ENCODE measurements around the gene RPS14.

Gene RPS14

DNA sequence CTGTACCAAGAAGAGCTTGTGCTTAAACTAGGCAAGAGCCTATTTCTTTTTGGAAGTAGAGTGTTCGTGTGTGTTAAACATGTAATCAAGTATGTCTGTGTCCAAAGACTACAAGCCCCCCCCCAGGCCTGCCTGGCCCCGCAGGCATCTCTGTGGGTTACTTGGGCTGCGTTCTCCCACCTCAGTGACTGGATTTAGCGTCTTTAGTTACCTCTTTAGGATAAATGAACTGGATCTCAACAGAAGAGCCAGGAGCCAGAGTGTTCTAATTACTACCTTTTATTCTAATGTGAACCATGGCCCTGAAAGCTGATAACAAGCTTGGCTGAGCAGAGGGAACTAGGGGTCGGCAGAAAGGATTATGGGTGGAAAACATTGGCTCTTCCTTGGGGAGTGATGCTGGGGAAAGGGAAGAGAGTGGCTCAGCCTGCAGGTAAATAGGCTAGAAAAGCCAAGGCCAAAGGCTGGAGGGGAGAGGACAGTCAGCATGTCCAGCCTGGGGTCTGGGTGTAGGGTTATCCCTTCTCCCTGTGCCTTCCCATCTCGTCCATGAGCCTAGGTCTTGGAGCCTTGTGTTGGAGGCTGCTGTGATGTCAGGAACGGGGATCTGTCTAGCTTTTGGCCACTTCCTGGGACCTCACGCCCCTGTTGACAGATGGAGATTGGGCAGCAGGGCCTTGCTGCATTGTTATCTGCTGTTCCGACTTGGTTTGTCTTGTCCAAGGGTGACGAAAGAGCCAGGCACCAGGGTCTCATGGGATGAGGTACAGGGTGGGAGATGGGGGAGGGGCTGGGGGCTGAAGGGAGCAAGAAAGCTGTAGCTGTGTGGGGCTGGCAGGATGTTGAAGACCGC lies 47.9 kb downstream of the RPS14 start:
- DNase-seq = no peak

DNA sequence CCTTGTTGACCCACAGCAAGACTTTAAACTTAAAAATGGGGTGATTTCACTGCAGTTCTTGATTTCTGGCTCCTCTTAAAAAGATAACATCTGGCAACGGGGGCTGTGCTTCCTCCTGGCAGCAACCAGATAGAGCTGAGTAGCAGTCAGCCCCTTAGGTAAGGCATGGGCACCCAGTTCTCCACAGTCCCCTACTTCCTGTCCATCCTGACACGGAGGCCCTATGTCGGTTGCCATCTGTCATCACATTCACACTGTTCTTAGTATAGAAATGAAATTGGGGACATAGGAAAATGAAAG lies 48.5 kb downstream of the RPS14 start:
- no peak for DNase-seq

DNA sequence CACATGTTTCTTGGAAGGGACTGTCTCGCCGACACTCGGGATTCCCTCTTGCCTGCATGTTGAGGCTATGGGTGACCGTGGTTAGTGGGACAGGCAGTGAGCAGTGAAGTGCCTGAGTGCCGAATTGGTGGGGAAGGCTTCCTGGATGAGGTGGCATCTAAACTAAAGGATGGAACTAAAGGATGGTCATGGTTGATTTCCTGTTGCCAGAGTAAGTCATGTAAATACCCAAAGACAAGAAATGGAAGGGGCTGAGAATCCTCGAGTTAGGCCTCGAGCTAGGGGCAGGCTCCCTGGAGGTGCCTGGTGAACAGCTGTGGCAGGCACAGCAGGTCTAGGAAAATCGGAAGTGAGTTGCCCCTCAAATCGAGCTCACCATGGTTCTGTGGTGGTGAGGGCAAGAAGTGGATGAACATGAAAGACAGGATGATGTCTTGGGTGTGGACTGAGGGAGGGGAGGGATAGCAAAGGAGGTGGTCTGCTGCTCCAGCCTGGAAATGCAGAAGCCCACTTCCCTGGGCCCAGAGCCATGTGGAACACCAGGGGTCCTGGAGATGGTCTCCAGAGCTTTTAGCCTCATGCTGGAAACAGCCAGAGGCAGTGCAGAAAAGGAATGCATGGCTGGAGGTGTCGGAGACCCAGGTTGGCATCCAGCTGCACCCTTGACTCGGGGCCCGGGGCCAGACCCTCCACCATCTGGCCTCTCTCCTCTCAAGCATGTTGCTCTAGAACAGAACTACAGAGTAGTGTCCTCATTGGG lies 49.0 kb downstream of the RPS14 start:
- no peak for DNase-seq

DNA sequence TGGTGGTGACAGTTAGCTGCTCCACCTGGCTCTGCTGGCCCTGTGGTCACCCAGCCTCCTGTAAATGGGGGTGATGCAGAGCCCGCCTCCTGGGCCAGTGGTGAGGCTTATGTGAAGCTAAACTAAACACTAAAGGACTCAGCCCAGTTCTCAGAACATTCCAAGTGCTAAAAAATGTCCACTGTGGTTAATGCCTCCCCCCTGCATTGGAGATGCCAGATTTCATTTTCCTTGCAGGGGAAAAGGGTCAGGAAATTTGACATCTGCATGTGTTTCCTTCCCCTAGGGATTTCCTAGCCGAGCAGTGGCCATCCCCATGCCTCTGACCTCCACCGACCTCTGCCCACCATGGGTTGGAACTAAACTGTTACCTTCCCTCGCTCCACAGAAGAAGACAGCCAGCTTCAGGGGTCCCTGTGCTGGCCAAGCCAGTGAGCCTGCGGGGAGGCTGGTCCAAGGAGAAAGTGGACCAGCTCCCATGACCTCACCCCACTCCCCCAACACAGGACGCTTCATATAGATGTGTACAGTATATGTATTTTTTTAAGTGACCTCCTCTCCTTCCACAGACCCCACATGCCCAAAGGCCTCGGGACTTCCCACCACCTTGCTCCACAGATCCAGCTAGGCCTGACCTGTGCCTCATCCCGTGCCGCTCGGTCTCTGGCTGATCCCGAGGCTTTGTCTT lies 49.9 kb downstream of the RPS14 start:
- no peak for DNase-seq

- no peak for DNase-seq
These were observed 50.6 kb downstream of the RPS14 start for GRCh38 chr5:150398722-150399523.

- DNase-seq = no peak
These were observed 51.5 kb downstream of the RPS14 start for GRCh38 chr5:150397782-150398721.

GRCh38 chr5:150397146-150397781 lies 52.3 kb downstream of the RPS14 start:
- DNase-seq = peak in 1 of 56 donors; percentile 14

GRCh38 chr5:150396267-150396666 lies 53.3 kb downstream of the RPS14 start:
- no peak for DNase-seq

DNA sequence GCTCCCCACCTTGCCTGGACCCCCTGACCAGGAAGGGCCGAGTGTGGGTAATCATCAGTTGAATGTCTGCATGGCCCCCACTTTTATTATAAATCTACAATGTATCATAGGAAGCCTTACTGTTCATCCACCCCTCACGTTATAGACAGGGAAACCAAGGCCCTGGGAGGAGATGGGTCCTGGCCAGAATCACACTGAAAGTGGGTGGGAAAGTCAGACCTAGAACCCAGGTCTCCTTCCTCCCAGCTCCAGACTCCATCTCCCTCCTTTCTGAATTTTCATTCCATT lies 53.9 kb downstream of the RPS14 start:
- no peak for DNase-seq

- peak in 7 of 56 donors; percentile 9 to 35 (median 15) for DNase-seq
These were observed 54.4 kb downstream of the RPS14 start for GRCh38 chr5:150394912-150395687.

GRCh38 chr5:150394131-150394530 lies 55.4 kb downstream of the RPS14 start:
- DNase-seq = no peak

DNA sequence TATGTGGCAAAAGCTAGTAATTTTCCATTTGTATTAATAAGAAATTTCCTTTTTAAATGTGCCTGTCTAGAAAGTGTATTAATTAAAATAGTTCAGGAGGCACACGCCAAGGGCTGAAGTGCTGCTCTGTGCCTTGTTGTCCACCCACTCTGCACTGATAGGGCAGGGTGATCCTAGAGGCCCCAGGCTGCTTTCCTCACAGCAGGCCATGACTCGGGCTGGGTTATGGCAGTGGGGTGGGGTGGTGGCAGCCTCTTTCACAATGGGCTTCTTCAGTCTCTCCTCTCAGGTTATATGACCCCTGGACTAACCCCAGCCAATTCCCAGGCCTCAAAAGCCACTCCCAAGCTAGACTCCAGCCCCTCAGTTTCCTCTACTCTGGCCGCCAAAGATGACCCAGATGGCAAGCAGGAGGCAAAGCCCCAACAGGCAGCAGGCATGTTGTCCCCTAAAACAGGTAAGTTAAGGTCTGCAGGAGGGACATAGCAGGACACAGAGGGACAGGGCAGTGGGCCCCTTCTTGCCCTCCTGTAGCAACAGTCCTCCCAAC lies 56.4 kb downstream of the RPS14 start:
- DNase-seq = no peak

GRCh38 chr5:150392680-150393079 lies 56.9 kb downstream of the RPS14 start:
- no peak for DNase-seq
